OCI-LY7 (cell line): Measurements from ENCODE around the gene RAB8A.

ENCODE experiments used
- CTCF ChIP-seq: fragments of 200-600 bp; sonication (generic); conservative IDR thresholded peaks from 2 replicates; pipeline ENCODE4 v1.5.1; 2014; ENCODE audit warnings: mild to moderate bottlenecking, antibody characterized with exemption, low read length, moderate library complexity, mixed read lengths
- EZH2phosphoT487 ChIP-seq: fragments of 200-600 bp; sonication (generic); IDR thresholded peaks from 2 replicates; pipeline ENCODE4 v1.6.1; 2018; ENCODE audit warnings: low read depth, borderline replicate concordance, mild to moderate bottlenecking, mixed run types, antibody characterized with exemption, low read length, moderate library complexity, mixed read lengths

DNA sequence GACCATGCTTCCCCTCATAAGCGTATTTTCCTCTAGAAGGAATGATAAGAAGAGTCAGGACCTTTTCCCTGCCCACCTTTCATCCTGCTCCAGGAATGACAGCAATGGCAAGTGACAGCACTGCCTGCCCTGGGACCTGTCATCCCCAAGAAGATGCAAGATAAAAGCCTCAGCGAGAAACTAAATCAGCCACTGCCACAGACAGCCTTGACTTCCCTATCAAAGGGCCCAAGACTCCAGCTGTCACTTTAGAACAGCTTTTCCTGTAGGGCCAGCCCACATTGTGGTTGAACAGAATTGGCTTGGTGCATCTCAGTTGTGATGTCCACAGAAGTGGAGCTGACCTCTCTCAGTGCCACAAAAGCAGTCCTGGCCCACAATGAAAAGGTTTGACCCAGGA lies 1.1 kb downstream of the RAB8A start:
- TF ChIP-seq CTCF (no peak), EZH2phosphoT487 (no peak)
